Naive thymus-derived CD4-positive, alpha-beta T cell (primary cell): ENCODE data around the gene SUFU. TPM values are rescaled to one million over a fixed set of nuclear protein-coding genes. Genes with fewer than 3 reads are reported as not detected.
A peak's percentile ranks its signal among the peaks of the same experiment; 100 is the strongest.

Experiments used
- ATAC-seq: fragments of 150-1000 bp; cut with Tn5 transposase; 2 replicates; pipeline ENCODE4 v1.10.0; 2021; ENCODE audit warnings: mild to moderate bottlenecking, moderate library complexity
- CTCF ChIA-PET: fragments of 350-600 bp; sonication (Branson Sonifier 250); formaldehyde crosslinking; loops from one replicate; lab custom pipeline; 2021; ENCODE audit warnings: antibody characterized with exemption; lab: Charles Lee
- POLR2A ChIA-PET: fragments of 350-600 bp; sonication (Branson Sonifier 250); formaldehyde crosslinking; loops from one replicate; lab custom pipeline; 2021; ENCODE audit warnings: antibody characterized with exemption, inconsistent platforms; lab: Charles Lee
- DNase-seq, 9 donors: peaks; one replicate each; pipeline versions ENCODE4 v3.0.0 to v3.0.0-alpha.2; 2020 to 2022; ENCODE audit warnings: mixed read lengths in 1 of 9
- H3K27ac ChIP-seq: one replicate; pipeline ENCODE4 v1.7.0; 2013; ENCODE audit warnings: mild to moderate bottlenecking, low read depth, low read length, moderate library complexity
- H3K27me3 ChIP-seq, 2 donors: one replicate each; pipeline ENCODE4 v1.7.0; 2013; ENCODE audit warnings: low read length in 2 of 2, mild to moderate bottlenecking in 2 of 2, moderate library complexity in 2 of 2; ENCODE audit not compliant: control insufficient read depth in 2 of 2, insufficient read depth in 2 of 2
- H3K36me3 ChIP-seq, 3 experiments: 1 replicate in 2 of 3; 2 replicates in 1 of 3; pipeline ENCODE4 v1.7.0; 2013; ENCODE audit warnings: low read length in 3 of 3, mild to moderate bottlenecking in 3 of 3, moderate library complexity in 1 of 3; ENCODE audit not compliant: insufficient read depth in 3 of 3, control insufficient read depth in 2 of 3
- H3K4me1 ChIP-seq, 2 donors: one replicate each; pipeline ENCODE4 v1.7.0; 2013; ENCODE audit warnings: low read length in 2 of 2, mild to moderate bottlenecking in 2 of 2, moderate library complexity in 1 of 2; ENCODE audit not compliant: control insufficient read depth in 2 of 2, insufficient read depth in 2 of 2
- H3K4me3 ChIP-seq: 2 replicates; pipeline ENCODE4 v1.7.0; 2013; ENCODE audit warnings: mild to moderate bottlenecking, low read length
- H3K9me3 ChIP-seq, 3 experiments: 1 replicate in 2 of 3; 2 replicates in 1 of 3; pipeline ENCODE4 v1.7.0; 2013; ENCODE audit warnings: low read length in 3 of 3; ENCODE audit not compliant: control insufficient read depth in 2 of 3
- H3K27ac Mint-ChIP-seq, 9 donors: one replicate each; pipeline ENCODE4 v1.8.0; 2020 to 2022; ENCODE audit warnings: mixed read lengths in 9 of 9, mild to moderate bottlenecking in 8 of 9, moderate library complexity in 5 of 9, inconsistent platforms in 2 of 9
- H3K27me3 Mint-ChIP-seq, 5 donors: one replicate each; pipeline ENCODE4 v1.8.0; 2021 to 2022; ENCODE audit warnings: mixed read lengths in 5 of 5, mild to moderate bottlenecking in 1 of 5
- H3K36me3 Mint-ChIP-seq, 5 donors: one replicate each; pipeline ENCODE4 v1.8.0; 2020 to 2022; ENCODE audit warnings: mixed read lengths in 5 of 5, mild to moderate bottlenecking in 3 of 5, inconsistent platforms in 1 of 5
- H3K4me1 Mint-ChIP-seq, 7 donors: one replicate each; pipeline ENCODE4 v1.8.0; 2020 to 2022; ENCODE audit warnings: mixed read lengths in 7 of 7, mild to moderate bottlenecking in 3 of 7, inconsistent platforms in 1 of 7
- H3K4me3 Mint-ChIP-seq, 10 donors: one replicate each; pipeline ENCODE4 v1.8.0; 2020 to 2022; ENCODE audit warnings: mild to moderate bottlenecking in 10 of 10, mixed read lengths in 10 of 10, moderate library complexity in 6 of 10, inconsistent platforms in 2 of 10
- H3K9me3 Mint-ChIP-seq, 11 donors: one replicate each; pipeline ENCODE4 v1.8.0; 2020 to 2022; ENCODE audit warnings: mixed read lengths in 11 of 11, mild to moderate bottlenecking in 4 of 11, inconsistent platforms in 1 of 11, moderate library complexity in 1 of 11
- intact Hi-C, 2 donors: fragments of 100-400 bp; cut with micrococcal nuclease; formaldehyde crosslinking; loops; one replicate each; pipeline ENCODE4 v1.15.1; 2023
- polyA plus RNA-seq, 2 donors: library from polyadenylated mRNA; unstranded; fragments of 300-500 nt; fragmentation: Illumina TruSeq; gene quantifications; one replicate each; pipeline ENCODE4 v1.2.3, GENCODE V29; 2021
- total RNA-seq, 6 experiments: library from RNA in 5 of 6; stranded (reverse) in 5 of 6; gene quantifications; 1 replicate in 5 of 6; 2 replicates in 1 of 6; pipeline ENCODE4 v1.2.3 and lab custom pipeline; 2021 to 2026

The SUFU gene
- total and polyA plus RNA-seq, 7 experiments from 2014 or later, result 2.9 to 17.5 (median 14.4) TPM

- ChIA-PET POLR2A (interaction anchor here (0.9 to 6.4 kb wide), 20 partner anchors 8 to 491 kb away, joined by 3 to 169 read pairs (median 8); partner anchors contain the start of genes ACTR1A, ARL3, GBF1 and NFKB2), CTCF (interaction anchor here (2.9 to 4.1 kb wide), 2 partner anchors 31 to 70 kb away, joined by 16 to 22 read pairs; partner anchors contain the start of genes ARL3 and SFXN2)
- peak in 5 of 9 donors; percentile 17 to 52 (median 27) for DNase-seq
- ATAC-seq, result no peak
- Mint-ChIP-seq H3K9me3 (no peaks in the 10 kb centered on the region), H3K27ac (peak overlapping the region; percentile 57 to 95 (median 92)), H3K4me3 (peak overlapping the region; percentile 88 to 97 (median 92)), H3K27me3 (peaks cover 0 to 2% (median 0%) of the 10 kb centered on the region in 5 donors), H3K4me1 (peaks cover 27 to 40% (median 33%) of the 10 kb centered on the region in 7 donors), H3K36me3 (peaks cover 0 to 16% (median 0%) of the 10 kb centered on the region in 5 donors)
- Histone ChIP-seq H3K27ac (peak overlapping the region; percentile 98), H3K27me3 (no peaks in the 10 kb centered on the region), H3K4me1 (peaks cover 22 to 27% of the 10 kb centered on the region in 2 donors), H3K36me3 (peaks cover 0 to 5% (median 0%) of the 10 kb centered on the region in 3 experiments), H3K4me3 (peak overlapping the region; percentile 85), H3K9me3 (no peaks in the 10 kb centered on the region)
- intact Hi-C loops, result loop anchor here (1.0 to 10.0 kb wide), 16 partner anchors 8 to 1621 kb away; partner anchors contain the start of genes C10orf95 (in 2 of the 2), OGA (in 2 of the 2), ARMH3 (in 1 of the 2) and BORCS7 (in 1 of the 2)
Observed at GRCh38 chr10:102643336-102644065, 139.7 kb downstream of the SUFU start.

GRCh38 chr10:102644066-102644645, 140.4 kb downstream of the SUFU start, which contains the start of gene TRIM8:
TSS of gene TRIM8 (plus strand) at chr10:102644479. CDS start at chr10:102644618, 139 bp downstream.
- Histone ChIP-seq H3K4me1 (peaks cover 28 to 32% of the 10 kb centered on the region in 2 donors), H3K27ac (peak within 1 kb of the TSS; percentile 98), H3K36me3 (peaks cover 0 to 5% (median 0%) of the 10 kb centered on the region in 3 experiments), H3K9me3 (no peaks in the 10 kb centered on the region), H3K4me3 (peak within 1 kb of the TSS; percentile 99), H3K27me3 (no peaks in the 10 kb centered on the region)
- DNase-seq, result peak; percentile 48 to 73 (median 68)
- Mint-ChIP-seq H3K36me3 (peaks cover 0 to 19% (median 0%) of the 10 kb centered on the region in 5 donors), H3K9me3 (no peaks in the 10 kb centered on the region), H3K4me1 (peaks cover 32 to 42% (median 38%) of the 10 kb centered on the region in 7 donors), H3K27me3 (no peaks in the 10 kb centered on the region), H3K4me3 (peak within 1 kb of the TSS; percentile 91 to 99 (median 98)), H3K27ac (peak within 1 kb of the TSS; percentile 89 to 99 (median 96))
- no peak for ATAC-seq
- intact Hi-C loops, result loop anchor here (1.0 to 10.0 kb wide), 11 partner anchors 9 to 1621 kb away; partner anchors contain the start of genes ARMH3 (in 1 of the 2), C10orf95 (in 1 of the 2), GBF1 (in 1 of the 2) and GSTO2 (in 1 of the 2)
- ChIA-PET CTCF (interaction anchor here (1.1 to 4.1 kb wide), 7 partner anchors 10 to 70 kb away, joined by 3 to 22 read pairs (median 9); partner anchors contain the start of genes ARL3 and SFXN2), POLR2A (interaction anchor here (0.7 to 6.4 kb wide), 26 partner anchors 9 to 512 kb away, joined by 3 to 169 read pairs (median 5); partner anchors contain the start of genes ACTR1A, ARL3, CUEDC2 and FBXL15)

- no peaks in the 10 kb centered on the region for H3K27me3 ChIP-seq
- H3K36me3 ChIP-seq, result peaks cover 0 to 5% (median 0%) of the 10 kb centered on the region in 3 experiments
- ATAC-seq (peak; percentile 52), DNase-seq (peak; percentile 66 to 83 (median 78))
- Mint-ChIP-seq H3K27ac (peak overlapping the region; percentile 89 to 99 (median 96)), H3K27me3 (no peaks in the 10 kb centered on the region), H3K9me3 (no peaks in the 10 kb centered on the region), H3K4me1 (peaks cover 35 to 47% (median 42%) of the 10 kb centered on the region in 7 donors), H3K36me3 (peaks cover 0 to 19% (median 0%) of the 10 kb centered on the region in 5 donors), H3K4me3 (peak overlapping the region; percentile 91 to 99 (median 98))
- POLR2A ChIA-PET, result interaction anchor here (0.6 to 6.4 kb wide), 32 partner anchors 9 to 549 kb away, joined by 3 to 169 read pairs (median 5); partner anchors contain the start of genes ACTR1A, ARL3, CUEDC2 and FBXL15
- intact Hi-C loops, result loop anchor here (1.0 to 10.0 kb wide), 14 partner anchors 10 to 1620 kb away; partner anchors contain the start of genes ARMH3 (in 1 of the 2), C10orf95 (in 1 of the 2), GBF1 (in 1 of the 2) and GSTO2 (in 1 of the 2)
- peak overlapping the region; percentile 98 for H3K27ac ChIP-seq
- H3K9me3 ChIP-seq, result no peaks in the 10 kb centered on the region
- CTCF ChIA-PET, result interaction anchor here (0.7 to 4.1 kb wide), 12 partner anchors 9 to 752 kb away, joined by 3 to 22 read pairs (median 5); partner anchors contain the start of genes ARL3, ATP5MK, PDCD11 and SFXN2
- peak overlapping the region; percentile 99 for H3K4me3 ChIP-seq
- peaks cover 35% of the 10 kb centered on the region in 2 donors for H3K4me1 ChIP-seq
Observed at GRCh38 chr10:102644646-102645387, 141.0 kb downstream of the SUFU start.

GRCh38 chr10:102645388-102645740, 141.6 kb downstream of the SUFU start:
- no peaks in the 10 kb centered on the region for H3K9me3 ChIP-seq
- H3K36me3 ChIP-seq, result peaks cover 0 to 5% (median 0%) of the 10 kb centered on the region in 3 experiments
- no peaks in the 10 kb centered on the region for H3K9me3 Mint-ChIP-seq
- H3K27me3 ChIP-seq, result no peaks in the 10 kb centered on the region
- ChIA-PET CTCF (interaction anchor here (0.7 to 4.1 kb wide), 13 partner anchors 9 to 751 kb away, joined by 3 to 22 read pairs (median 4); partner anchors contain the start of genes ARL3, ATP5MK, PDCD11 and SFXN2), POLR2A (interaction anchor here (0.6 to 6.4 kb wide), 25 partner anchors 9 to 549 kb away, joined by 3 to 169 read pairs (median 5); partner anchors contain the start of genes ARL3, CUEDC2, NFKB2 and PPRC1)
- H3K4me1 Mint-ChIP-seq, result peaks cover 35 to 52% (median 47%) of the 10 kb centered on the region in 7 donors
- peak overlapping the region; percentile 99 for H3K4me3 ChIP-seq
- H3K27me3 Mint-ChIP-seq, result no peaks in the 10 kb centered on the region
- intact Hi-C loops, result loop anchor here (1.0 to 10.0 kb wide), 8 partner anchors 68 to 1619 kb away; partner anchors contain the start of genes GBF1 (in 1 of the 2), GSTO2 (in 1 of the 2), NT5C2 (in 1 of the 2) and OGA (in 1 of the 2)
- H3K27ac Mint-ChIP-seq, result peak overlapping the region; percentile 89 to 99 (median 96)
- ATAC-seq, result no peak
- DNase-seq, result peak in 5 of 9 donors; percentile 31 to 57 (median 47)
- H3K4me3 Mint-ChIP-seq, result peak overlapping the region; percentile 91 to 99 (median 98)
- peaks cover 0 to 19% (median 0%) of the 10 kb centered on the region in 5 donors for H3K36me3 Mint-ChIP-seq
- H3K27ac ChIP-seq, result peak overlapping the region; percentile 98
- H3K4me1 ChIP-seq, result peaks cover 39 to 40% of the 10 kb centered on the region in 2 donors
